ENCODE data around the gene TREM2.

- TF ChIP-seq POLR2AphosphoS5 (IDR thresholded peaks at IDR 0.05), result no peak
- no peak for TF ChIP-seq RAD21 (conservative IDR thresholded peaks at IDR 0.05)
- TF ChIP-seq EZH2 (IDR thresholded peaks at IDR 0.05; ENCODE audit: borderline replicate concordance, insufficient read depth, low read length, poor library complexity, severe bottlenecking), result no peak
- TF ChIP-seq REST (IDR thresholded peaks at IDR 0.05; ENCODE audit: borderline replicate concordance), result no peak
These were observed 27.7 kb downstream of the TREM2 start for GRCh38 chr6:41135062-41135832.
